GM19025 (cell line): ENCODE results near the gene SDCCAG8.
"Not testable (repeated sequence)": the region's sequence is repeated elsewhere in the genome, so short reads cannot be mapped to it uniquely, and the experiment has no call there.

Source experiments
- ATAC-seq: cut with Tn5 transposase; IDR thresholded peaks from one replicate; pipeline ENCODE4 v1.9.1; 2021; ENCODE audit warnings: mild to moderate bottlenecking, low read depth, moderate library complexity; ENCODE audit not compliant: unreplicated experiment

SDCCAG8 gene

DNA sequence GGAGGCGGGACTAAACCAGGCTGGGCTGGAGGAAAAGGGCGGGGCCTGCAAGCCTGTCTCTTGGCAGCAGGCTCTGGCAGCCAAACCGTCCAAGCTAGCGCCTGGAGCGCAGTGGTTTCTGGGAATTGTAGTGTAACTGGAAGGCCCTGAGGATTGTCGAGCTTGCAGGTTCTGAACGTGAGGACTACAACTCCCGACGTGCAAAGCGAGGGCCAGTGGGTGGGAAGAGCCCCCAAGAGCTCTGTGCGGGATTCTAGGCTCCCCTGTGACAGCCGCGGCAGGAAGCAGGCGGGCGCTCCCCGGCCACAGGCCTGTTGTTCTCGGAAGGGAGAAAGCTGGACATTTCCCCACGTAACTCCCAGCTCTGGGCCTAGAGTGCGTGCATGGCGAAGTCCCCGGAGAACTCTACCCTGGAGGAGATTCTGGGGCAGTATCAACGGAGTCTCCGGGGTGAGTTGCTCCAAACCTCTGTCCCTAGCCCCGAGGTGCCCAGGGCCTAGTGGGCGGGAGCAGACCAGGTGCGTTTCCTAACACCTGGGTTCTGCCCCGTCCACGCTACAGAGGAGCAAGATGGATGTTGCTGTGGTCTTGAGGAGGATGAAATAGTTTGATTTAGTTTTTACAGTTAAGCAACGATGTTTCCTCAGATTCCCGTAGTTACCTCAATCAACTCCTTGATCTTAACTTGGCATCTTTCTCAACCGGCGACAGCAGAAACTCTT lies at the start of gene SDCCAG8:
Gene SDCCAG8 (plus strand): TSS at position 251 of the 722 bp plus-strand sequence. CDS start 133 bp downstream, at position 384.
- ATAC-seq: peak; percentile 73

DNA sequence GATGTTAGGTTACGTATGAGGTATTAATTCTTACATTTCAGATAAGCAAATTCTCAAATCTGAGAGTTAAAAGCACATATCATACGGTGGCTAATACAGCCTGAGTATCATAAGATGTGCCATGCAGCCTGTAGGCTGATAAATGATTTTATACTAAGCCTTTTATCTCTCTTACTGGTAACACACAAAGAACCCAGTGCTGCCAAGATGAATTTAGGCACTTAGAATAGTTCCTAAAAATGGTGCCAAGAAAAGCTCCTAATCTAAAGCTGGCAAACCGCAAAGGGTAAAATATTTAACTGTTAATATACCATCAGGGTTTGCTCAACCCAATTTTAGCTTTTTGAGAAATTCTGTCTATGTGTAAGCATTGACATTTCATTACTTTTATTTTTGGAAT lies 43.9 kb upstream of the SDCCAG8 start:
- not testable (repeated sequence) for ATAC-seq

DNA sequence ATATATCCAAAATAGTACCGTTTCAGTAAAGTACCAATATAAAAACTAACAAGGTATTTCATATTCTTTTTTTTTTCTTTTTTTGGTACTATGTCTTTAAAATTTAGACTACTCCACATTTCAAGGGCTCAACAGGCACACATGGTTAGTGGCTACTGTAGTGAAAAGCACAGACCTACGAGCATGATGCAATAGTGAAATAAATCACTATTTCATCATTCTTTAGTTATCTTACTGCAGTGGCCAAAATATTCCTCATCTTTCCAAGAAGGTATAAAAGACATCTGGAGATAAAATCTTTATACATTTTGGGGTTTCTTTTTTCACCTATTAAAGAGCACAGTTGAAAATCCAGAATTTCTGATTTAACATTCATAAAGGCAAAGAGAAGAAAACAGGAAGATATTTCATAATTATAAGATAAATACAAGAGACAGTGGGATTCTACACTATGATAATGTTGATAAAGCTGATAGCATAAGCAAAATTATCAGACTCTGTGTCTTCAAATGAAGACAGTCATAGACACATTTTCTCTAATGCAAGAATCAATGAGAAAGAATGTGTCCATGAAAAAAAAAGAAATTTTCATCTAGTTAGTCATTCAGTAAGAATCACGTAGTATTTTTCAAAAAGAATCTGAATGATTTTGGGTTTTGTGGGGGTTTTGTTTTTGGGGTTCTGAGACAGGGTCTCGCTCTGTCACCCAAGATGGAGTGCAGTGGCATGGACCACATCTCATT lies 42.6 kb upstream of the SDCCAG8 start:
- no peak for ATAC-seq

DNA sequence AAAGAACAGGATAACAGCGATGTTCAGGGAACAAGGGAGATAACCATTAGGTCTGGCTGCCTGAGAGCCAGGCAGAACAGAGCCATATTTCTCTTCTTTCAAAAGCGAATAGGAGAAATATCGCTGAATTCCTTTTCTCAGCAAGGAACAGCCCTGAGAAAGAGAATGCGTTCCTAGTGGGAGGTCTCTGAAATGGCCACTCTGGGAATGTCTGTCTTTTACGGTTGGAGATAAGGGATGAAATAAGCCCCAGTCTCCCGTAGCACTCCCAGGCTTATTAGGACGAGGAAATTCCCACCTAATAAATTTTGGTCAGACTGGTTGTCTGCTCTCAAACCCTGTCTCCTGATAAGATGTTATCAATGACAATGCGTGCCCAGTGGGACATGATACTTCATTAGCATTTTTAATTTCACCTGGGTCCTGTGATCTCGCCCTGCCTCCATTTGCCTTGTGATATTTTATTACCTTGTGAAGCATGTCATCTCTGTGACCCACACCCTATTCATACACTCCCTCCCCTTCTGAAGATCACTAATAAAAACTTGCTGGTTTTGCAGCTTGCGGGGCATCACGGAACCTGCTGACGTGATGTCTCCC lies 40.5 kb upstream of the SDCCAG8 start:
- not testable (repeated sequence) for ATAC-seq

DNA sequence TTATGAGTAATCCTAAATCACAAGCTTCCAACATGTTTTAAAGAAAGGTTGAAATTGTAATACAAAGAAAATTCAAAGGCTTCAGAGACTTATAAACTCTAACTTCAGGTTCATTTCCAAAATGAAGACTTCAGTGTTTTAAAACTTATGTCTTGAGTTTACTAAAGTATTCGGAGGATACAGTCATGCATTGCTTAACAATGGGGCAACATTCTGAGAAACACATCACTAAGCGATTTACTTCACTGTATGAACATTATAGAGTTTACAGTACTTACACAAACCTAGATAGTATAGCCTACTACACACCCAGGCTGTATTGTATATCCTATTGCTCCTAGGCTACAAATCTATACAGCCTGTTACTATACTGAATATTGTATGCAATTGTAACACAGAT lies 39.1 kb upstream of the SDCCAG8 start:
- no peak for ATAC-seq

DNA sequence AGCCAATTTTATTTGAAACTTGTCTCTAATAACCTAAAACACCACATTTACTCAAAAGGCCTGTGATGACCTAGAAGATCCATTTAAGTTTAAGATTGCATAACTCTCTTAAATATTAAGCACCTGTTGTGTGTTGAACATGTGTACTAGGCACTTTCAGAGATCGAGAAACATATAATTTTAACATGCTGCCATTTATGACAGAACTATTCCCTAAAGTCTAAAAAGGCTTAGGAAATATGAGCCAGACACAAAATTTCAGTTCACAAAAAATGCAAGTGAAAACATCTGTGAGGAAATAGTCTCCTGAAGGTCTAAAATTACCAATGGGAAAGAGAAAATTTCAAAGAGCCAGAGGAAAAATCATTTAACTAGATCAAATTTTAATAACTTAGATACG lies 38.5 kb upstream of the SDCCAG8 start:
- ATAC-seq: no peak

DNA sequence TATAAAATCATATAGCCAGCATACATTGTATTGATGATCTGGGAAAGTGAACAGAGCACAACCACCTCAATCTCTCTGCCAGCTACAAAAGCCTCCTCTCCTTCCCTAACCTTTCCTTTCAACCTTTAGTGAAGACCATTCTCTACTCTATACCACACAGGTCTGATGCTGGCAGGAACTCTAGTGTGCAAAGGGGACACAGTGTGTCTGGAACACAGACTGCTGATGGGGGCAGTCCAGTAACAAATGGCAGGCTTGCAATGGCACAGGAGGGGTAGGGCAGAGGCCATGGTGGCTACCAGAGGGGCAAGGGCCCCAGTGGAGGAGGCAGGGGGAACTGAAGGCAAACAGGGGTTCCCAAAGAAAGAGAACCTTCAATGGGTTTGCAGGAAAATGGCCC lies 37.8 kb upstream of the SDCCAG8 start:
- ATAC-seq: no peak

DNA sequence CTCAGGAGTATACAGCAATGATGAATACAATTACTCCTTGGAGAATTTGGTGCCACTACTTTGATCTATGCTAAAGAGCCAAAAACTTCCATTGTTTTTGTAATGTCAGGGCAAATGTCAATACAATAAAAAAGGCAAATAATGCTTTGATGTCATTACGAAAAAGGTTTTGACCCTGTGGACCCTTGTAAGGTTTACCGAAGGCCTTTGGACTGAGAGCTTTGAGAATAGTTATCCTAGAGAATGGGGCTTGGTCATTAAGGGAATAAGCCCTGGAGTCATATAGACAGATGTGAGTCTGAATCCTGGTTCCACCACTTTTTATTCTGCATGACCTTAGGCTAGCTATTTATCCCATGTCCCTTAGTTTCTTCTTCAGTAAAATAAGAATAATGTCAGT lies 28.2 kb upstream of the SDCCAG8 start:
- no peak for ATAC-seq

DNA sequence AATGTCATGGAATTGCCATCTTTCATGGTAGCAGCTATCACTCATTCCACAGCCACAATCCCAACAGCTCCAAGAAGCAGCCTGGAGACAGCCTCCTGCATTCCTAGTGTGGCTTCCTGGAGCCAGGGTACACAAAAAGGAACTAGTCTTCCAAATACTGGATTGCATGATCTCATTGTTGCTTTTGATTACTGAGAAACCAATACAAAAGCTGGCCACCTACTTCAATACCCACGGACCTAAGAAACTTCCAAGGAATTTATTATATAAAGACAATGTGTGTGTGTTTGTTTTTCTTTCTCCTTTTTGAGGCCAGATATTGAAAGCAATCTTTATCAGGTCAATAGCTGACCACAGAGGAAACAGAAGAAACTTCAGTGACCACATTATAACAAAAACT lies 26.3 kb upstream of the SDCCAG8 start:
- ATAC-seq: no peak

DNA sequence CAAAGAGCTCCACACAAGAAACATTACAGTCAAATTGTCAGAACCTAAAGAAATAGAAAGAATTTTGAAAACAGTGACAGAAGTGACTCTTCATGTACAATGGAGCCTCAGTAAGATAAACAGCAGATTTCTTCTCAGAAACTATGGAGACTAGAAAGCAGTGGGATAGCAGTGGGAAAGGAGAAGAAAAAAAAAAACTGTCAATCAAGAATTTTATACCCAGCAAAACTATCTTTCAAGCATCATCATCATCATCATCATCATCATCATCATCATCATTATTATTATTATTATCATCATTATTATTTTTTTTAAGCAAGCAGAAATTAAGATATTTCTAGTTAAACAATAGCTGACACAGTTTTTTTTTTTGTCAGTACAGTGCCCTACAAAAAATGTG lies 24.9 kb upstream of the SDCCAG8 start:
- ATAC-seq: no peak

DNA sequence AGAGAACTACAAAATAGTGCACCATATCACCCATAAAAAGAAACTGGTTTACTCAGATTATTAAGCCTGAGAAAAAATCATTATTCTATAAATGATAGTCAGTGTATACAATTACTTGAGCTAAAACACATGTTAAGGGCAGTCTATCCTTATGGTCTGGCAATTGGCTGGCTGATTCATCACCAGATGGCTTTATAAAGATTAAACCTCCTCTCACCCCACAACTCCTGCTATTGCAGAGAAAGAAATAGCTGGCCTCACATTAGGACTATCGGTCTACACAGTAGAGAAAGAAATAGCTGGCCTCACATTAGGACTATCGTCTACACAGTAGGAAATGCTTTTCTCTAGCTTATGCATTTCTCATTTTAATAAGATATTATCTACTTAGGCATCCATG lies 21.9 kb upstream of the SDCCAG8 start:
- no peak for ATAC-seq

DNA sequence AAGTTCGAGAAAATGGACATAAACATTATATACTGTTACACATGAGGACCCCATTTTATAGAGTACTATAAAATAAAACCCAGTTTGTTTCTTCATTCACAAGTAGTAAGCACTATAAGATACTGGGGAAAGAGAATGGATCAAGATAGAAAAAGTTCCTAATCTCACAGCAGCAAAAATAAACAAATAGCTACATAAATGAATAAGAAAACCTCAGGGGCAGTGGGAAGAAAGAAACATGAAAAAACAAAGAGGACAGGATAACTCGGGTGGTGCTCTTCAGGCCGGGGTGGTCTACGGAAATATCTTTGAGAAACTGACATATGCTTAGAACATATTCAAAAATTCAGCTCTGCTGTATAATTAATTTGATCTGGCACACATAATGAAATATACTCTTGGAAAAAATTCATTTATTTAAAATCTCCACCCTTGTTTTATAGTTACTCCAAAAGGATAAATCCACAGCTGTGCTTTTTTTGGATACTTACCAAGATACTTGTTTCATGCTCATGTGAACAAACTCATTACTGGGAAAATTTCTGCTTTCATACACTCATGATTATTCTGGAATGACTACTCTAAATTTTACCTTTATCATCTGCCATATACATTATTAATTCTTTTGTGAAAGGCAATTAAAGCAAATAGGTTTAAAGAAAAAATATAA lies 20.7 kb upstream of the SDCCAG8 start:
- no peak for ATAC-seq

DNA sequence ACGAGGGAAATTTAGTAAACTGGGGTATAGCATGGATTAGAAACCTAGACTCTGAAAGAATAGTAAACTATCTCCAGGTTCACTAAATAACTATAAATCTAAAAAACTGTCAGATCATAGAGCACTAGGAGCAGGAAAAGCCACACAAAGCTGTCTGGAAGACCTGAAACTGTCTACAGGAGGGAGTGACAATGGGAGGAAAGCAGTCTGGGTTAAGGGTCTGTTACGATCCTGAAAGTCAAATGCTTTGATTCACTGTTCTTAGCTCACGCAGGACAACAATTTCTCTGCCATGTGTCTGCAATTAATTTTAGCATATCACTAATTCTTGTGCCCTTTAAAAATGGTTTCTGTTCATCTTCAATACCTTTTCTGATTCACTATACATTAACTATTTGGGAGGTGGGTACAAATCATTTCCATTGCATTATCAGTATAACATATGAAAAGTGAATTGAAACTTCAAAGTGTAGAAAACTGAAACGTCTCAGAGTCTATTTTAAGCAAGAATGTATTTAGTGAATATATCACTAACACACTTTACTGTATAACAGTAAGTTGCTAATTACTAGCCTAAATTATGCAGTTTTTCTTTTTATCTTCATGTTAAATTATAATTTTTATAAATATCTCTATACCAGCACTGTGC lies 19.1 kb upstream of the SDCCAG8 start:
- no peak for ATAC-seq

DNA sequence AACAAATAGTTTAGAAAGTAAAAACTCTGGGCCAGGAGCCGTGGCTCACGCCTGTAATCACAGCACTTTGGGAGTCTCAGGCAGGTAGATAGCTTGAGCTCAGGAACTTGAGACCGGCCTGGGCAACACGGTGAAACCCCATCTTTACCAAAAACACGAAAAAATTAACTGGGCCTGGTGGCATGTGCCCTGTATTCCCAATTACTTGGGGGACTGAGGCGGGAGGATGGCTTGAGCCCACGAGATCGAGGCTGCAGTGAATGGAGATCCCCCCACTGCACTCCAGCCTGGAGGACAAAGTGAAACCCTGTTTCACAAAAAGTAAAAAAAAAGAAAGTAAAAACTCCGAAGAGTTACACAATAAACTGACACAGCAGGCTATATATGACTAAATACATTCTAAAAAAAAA lies 11.4 kb upstream of the SDCCAG8 start:
- ATAC-seq: no peak

DNA sequence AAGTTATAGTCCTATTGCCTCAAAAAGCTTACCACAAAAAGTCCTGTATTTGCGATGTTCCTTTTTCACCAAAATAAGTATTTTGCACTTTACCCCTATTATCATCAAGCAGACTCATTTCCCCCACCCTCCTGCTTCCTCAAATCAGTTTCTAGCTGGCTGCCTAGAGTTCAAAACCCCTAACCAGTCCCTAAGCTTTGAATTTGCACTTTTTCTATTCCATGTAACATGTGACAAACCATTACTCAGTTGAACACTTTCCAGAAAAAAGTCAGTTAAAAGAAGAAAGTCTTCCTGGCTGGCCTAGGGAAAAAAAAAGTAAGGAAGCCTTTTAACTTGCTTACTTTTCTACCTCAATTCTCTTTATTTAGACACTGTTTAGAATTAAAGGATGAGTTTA lies 8.9 kb upstream of the SDCCAG8 start:
- ATAC-seq: no peak

DNA sequence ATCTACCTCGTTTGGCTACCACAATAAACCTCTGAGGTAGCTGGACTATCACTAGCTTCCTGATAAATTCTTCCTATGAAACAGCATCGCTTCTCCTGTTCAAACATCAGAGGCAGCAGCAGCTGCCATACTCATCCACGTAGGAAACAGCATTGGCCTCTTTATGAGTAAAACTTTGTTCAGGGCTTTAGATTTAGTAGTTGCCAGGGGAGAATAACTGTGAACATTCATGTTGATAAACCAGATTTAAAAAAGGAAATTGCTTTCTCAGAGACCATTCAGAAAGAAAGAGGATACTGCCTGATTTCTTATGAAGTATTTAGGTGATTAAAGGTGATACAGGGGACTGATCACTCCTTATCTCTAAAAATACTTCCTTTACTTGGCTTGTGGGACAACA lies 7.9 kb upstream of the SDCCAG8 start:
- no peak for ATAC-seq

DNA sequence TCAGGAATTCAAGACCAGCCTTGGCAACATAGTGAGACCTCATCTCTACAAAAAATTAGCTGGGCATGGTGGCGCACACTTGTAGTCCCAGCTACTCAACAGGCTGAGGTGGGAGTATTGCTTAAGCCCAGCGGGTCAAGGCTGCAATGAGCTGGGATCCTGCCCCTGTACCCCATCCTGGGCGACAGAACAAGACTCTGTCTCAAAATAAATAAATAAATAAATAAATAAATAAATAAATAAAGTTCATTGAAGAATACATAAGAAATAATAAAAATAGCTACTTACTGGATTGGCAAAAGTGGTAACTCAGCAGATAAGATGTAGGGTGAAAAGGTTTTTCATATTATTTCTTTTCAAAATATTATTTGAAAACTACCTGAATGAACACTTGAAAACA lies 6.6 kb upstream of the SDCCAG8 start:
- ATAC-seq: no peak

DNA sequence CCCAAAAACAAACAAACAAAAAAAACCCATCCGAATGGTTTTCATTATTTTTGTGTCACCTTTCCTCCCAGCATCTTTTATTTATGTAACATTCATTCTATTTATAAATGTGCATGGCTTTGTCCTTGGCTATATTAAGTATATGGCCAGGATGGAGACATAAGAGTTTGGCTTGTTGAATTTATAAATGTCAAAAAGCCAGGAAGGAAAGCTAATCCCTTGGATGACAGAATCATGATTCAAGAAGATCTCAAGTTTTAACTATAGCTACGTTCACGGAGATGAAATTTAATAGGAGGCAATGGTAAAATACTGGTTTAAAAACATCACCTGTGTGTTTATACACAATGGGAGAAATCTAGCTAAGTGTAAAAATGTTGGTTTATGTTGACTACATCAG lies 5.7 kb upstream of the SDCCAG8 start:
- no peak for ATAC-seq

DNA sequence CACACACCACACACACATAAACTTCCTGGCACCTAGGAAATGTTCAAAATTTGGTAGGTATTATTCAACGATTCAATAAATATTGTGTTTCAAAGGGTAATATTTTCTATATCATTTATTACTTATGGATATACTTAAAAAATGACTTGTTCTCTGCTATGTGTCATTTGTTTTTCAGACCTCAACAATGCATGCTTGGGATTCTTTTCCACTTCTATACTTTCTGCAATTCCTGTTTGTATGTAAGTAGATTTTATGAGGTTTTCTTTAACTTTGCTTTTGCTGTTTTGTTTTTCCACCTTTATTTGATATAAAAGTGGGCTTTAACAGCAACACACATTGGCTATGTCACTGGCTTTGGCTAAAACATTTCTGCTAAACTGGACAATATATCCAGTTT lies 4.3 kb upstream of the SDCCAG8 start:
- ATAC-seq: no peak

DNA sequence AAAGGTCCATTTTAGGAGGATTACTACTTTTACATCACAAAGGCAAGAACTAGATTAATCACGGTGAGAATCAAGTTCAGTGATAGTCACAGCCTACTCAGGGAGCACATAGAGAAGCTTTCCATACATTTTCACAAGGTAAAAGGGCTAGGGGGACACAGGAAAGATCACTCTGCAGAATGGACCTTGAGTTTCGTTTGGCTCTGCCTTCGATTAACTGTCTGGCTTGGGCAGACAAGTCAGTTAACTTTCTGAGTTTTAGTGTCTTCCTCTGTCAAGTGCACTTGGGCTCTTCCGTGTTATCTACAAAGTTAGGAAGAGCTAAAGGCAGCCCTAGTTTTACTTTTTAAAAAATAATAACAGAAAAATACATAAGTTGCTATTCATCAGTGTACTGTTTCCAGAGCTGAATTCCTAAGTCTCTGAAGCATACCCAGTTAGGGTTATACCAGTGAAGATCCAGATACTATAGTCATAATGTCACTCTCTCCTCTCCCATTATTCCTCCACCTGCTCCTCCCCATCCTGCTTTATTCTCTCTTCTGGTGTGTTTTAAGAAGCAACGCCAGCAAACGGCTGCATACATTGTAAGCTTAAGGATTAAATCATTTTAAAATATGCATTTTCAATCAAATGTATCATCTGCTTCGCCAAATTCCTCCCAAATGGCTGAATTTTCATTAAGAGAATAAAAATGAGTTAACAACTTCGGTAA lies 2.5 kb upstream of the SDCCAG8 start:
- ATAC-seq: no peak
